Lung (tissue), 12 donors: ENCODE results near the gene TSPYL1. TPM values are rescaled to one million over a fixed set of nuclear protein-coding genes. Genes with fewer than 3 reads are reported as not detected.

ENCODE experiments used
- ATAC-seq: fragments of 200-7000 bp; cut with Tn5 transposase; one replicate; pipeline ENCODE4 v1.9.1; 2020; ENCODE audit warnings: moderate number of reproducible peaks; ENCODE audit not compliant: insufficient read depth, low FRiP score
- DNase-seq, 3 donors: peaks; one replicate each; pipeline ENCODE4 v3.0.0-alpha.2; 2013 to 2017
- H3K27ac ChIP-seq, 2 donors: one replicate each; pipeline ENCODE4 v1.5.1; 2013; ENCODE audit warnings: mild to moderate bottlenecking in 2 of 2, moderate library complexity in 2 of 2, control low read depth in 1 of 2, inconsistent platforms in 1 of 2, low read depth in 1 of 2, low read length in 1 of 2
- H3K27me3 ChIP-seq, 3 donors: one replicate each; pipeline ENCODE4 v1.5.1; 2013; ENCODE audit warnings: low read length in 2 of 3; ENCODE audit not compliant: control insufficient read depth in 3 of 3, insufficient read depth in 3 of 3
- H3K36me3 ChIP-seq, 4 donors: one replicate each; pipeline ENCODE4 v1.5.1; 2013; ENCODE audit warnings: low read length in 4 of 4, mild to moderate bottlenecking in 1 of 4, moderate library complexity in 1 of 4; ENCODE audit not compliant: control insufficient read depth in 4 of 4, insufficient read depth in 4 of 4
- H3K4me1 ChIP-seq, 5 donors: one replicate each; pipeline ENCODE4 v1.5.1; 2013; ENCODE audit warnings: low read length in 5 of 5, mild to moderate bottlenecking in 2 of 5, moderate library complexity in 1 of 5; ENCODE audit not compliant: control insufficient read depth in 5 of 5, insufficient read depth in 5 of 5
- H3K4me3 ChIP-seq: one replicate; pipeline ENCODE4 v1.5.1; 2013; ENCODE audit warnings: mild to moderate bottlenecking, control low read depth, moderate library complexity
- H3K9ac ChIP-seq, 2 donors: one replicate each; pipeline ENCODE4 v1.5.1; 2013; ENCODE audit warnings: low read length in 2 of 2, control low read depth in 1 of 2; ENCODE audit not compliant: insufficient read depth in 1 of 2
- H3K9me3 ChIP-seq, 4 donors: one replicate each; pipeline ENCODE4 v1.5.1; 2013; ENCODE audit warnings: low read length in 3 of 4, mild to moderate bottlenecking in 1 of 4, moderate library complexity in 1 of 4; ENCODE audit not compliant: control insufficient read depth in 4 of 4, insufficient read depth in 3 of 4
- CTCF ChIP-seq: IDR thresholded peaks from 2 replicates; pipeline ENCODE4 v1.5.1; 2012; ENCODE audit warnings: mild to moderate bottlenecking; ENCODE audit errors: control extremely low read depth, extremely low read depth
- WGBS, 2 donors: extraction: QIAGEN DNeasy Blood & Tissue Kit; methylation state at CpG; one replicate each; pipeline ENCODE4 v1.1.7; 2013; 5-methylcytosine and 5-hydroxymethylcytosine counted together
- polyA plus RNA-seq, 2 donors: library from polyadenylated mRNA; stranded (reverse); fragments of 200-250 nt; gene quantifications; one replicate each; pipeline ENCODE4 v1.2.1, GENCODE V29; 2013
- total RNA-seq, 2 donors: library from RNA; depleted of rRNA in 1 of 2; stranded (reverse); fragments of >200 nt in 1 of 2; gene quantifications; one replicate each; pipeline ENCODE4 v1.2.1, GENCODE V29; 2014 to 2021
- donor health status: control.
- donor health status: control.
- donor health status: Bipolar disorder and iron deficiency.
- donor health status: healthy.
- donor health status: DM: yes; HTN: yes; CAD: no.

The TSPYL1 gene
- total and polyA plus RNA-seq, 4 donors, result 16.3 to 68.8 (median 46.4) TPM

GRCh38 chr6:116256694-116257093 is 23.0 kb downstream of the TSPYL1 start:
- ATAC-seq, result no peak

GRCh38 chr6:116255246-116255800 is 24.4 kb downstream of the TSPYL1 start:
- H3K36me3 ChIP-seq, result peaks cover 0 to 15% (median 4%) of the 10 kb centered on the region in 4 donors
- ATAC-seq (no peak), DNase-seq (peak in 2 of 3 donors; percentile 71 to 74)
- no peak overlapping the region for H3K4me3 ChIP-seq
- H3K27ac ChIP-seq, result peak overlapping the region in 1 of 2 donors; percentile 54
- peak overlapping the region; percentile 98 to 99 for H3K9ac ChIP-seq
- H3K9me3 ChIP-seq, result no peaks in the 10 kb centered on the region
- H3K4me1 ChIP-seq, result peaks cover 16 to 43% (median 23%) of the 10 kb centered on the region in 5 donors
- no peak for TF ChIP-seq CTCF
- H3K27me3 ChIP-seq, result no peaks in the 10 kb centered on the region
- 63 to 66% methylated on average over 5 of the region's 5 CpGs for WGBS, 2 donors

More at GRCh38 chr6:116256694-116257093, 23.0 kb downstream of the TSPYL1 start:
- peaks cover 0 to 15% (median 5%) of the 10 kb centered on the region in 4 donors for H3K36me3 ChIP-seq
- no peak for DNase-seq
- H3K9ac ChIP-seq, result no peak overlapping the region
- TF ChIP-seq CTCF, result no peak
- WGBS, 2 donors, result 96 to 97% methylated on average over 1 of the region's 1 CpG
- H3K4me1 ChIP-seq, result peaks cover 12 to 31% (median 18%) of the 10 kb centered on the region in 5 donors
- no peak overlapping the region for H3K4me3 ChIP-seq
- H3K27ac ChIP-seq, result no peak overlapping the region
- no peaks in the 10 kb centered on the region for H3K9me3 ChIP-seq
- no peaks in the 10 kb centered on the region for H3K27me3 ChIP-seq

- WGBS, 2 donors, result 11 to 15% methylated on average over 4 of the region's 4 CpGs
- ATAC-seq (no peak), DNase-seq (peak in 2 of 3 donors; percentile 50 to 73)
- Histone ChIP-seq H3K36me3 (peaks cover 0 to 13% (median 2%) of the 10 kb centered on the region in 4 donors), H3K9ac (peak overlapping the region; percentile 98 to 99), H3K4me1 (peaks cover 16 to 45% (median 28%) of the 10 kb centered on the region in 5 donors), H3K27ac (peak overlapping the region in 1 of 2 donors; percentile 95), H3K4me3 (no peak overlapping the region), H3K9me3 (no peaks in the 10 kb centered on the region), H3K27me3 (no peaks in the 10 kb centered on the region)
- TF ChIP-seq CTCF, result no peak
These were observed 25.3 kb downstream of the TSPYL1 start for GRCh38 chr6:116254297-116255056.
